Smooth muscle cell of the brain vasculature (primary cell): Measurements from ENCODE around the gene NELL1.

Experiments used
- DNase-seq: peaks from one replicate; pipeline ENCODE4 v3.0.0-alpha.2; 2012; ENCODE audit warnings: low read depth, low spot score

Gene NELL1

DNA sequence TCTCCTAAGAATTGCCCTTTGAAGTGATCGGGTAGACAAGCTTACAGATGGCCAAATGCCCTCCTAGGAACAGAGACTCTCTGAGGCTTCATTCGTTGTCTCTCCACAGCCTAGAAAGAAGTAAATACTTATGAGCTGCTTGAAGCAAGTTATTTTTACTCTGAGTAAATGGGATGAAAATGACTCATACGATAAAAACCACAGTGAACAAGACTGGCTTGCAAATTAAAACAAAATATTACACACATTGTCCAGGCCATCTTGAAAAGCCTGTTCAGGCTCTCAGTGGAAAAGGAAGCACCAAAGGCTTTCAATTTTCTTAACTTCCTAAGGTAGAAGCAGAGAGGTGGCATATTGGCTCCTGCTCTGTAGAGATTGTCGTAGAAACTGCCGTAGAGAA, 294.2 kb downstream of the NELL1 start:
- no peak for DNase-seq

DNA sequence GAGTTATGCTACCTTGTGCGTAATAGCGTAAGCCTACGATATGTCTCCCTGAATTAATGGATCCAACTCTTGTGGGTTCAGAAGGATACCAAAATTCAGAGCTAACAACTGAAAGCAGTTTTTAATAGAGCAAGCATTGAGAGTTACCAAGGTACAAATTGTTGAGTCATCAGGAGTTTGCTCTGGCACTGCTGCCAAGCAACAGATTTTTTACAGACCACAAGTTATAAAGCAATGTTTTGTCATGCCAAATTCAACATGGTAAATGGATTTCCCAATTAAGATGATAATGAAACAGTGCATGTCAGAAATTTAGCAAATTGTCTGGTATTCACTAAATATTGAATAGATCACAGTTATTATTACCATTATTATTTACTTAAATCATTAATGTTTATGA, 295.6 kb downstream of the NELL1 start:
- no peak for DNase-seq

DNA sequence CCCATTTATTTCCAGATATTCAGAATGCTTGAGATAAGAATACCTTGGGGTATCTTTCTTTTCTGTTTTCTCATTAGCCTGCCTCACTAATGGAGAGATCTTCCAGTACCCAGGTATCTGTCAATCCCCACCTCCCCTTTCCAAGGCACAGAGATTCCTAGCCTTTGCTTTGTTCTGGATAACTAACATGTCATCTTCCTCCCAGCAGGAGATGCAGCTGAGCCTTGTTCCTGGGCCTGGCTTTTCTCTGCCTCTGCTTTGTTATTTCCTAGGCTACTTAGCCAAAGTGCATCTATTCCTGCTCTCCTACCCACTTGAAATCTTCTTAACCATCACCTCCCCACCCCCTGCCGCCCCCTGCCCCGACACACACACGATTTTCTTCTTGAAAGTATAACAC, 297.1 kb downstream of the NELL1 start:
- no peak for DNase-seq

DNA sequence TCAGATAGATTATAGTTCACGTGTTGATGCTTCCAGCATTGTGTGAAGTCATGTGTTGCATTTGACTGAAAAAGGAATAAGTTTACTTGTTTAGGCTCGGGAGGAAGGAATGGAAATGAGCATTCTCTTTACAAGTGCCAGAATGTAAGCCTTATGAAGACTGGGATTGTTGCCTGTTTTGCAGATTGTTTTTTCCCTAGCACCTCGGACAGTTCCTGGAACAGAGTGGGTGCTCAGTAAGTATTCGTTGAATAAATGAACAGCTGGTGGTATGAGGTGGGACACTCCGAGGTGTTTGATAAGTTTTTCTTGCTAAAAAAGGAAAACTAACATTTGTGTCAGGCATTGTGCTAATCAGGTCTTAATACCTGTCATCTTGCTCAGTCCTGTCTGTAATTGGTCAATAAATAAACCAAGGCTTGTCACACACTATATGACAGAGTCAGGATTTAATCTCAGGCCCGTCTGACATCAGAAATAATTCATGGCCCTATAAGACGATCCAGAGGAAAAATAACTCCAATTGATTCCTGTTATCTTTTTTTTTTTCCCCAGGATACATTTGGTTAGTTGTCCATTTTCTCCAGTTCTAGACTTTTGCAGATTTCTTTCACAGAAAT, 304.7 kb downstream of the NELL1 start:
- DNase-seq, result no peak

DNA sequence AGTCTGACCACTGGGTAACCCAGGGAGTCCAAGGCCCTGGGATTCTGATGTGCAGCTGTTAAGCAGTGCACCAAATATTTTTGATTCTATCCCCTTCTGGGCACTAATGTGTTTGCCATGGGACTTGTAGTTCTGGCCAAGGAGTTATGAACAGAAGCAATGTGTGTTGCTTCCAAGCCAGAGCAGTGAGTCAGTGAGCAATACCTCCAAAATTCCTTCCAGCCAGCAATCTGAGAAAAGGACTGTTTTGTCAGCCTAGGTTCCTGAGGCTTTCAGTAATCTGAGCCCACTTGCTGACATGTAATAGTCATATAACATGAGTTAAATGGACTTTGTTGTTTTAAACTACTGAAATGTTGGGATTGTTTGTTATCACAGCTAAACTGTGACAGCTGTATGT, 311.4 kb downstream of the NELL1 start:
- DNase-seq, result no peak

DNA sequence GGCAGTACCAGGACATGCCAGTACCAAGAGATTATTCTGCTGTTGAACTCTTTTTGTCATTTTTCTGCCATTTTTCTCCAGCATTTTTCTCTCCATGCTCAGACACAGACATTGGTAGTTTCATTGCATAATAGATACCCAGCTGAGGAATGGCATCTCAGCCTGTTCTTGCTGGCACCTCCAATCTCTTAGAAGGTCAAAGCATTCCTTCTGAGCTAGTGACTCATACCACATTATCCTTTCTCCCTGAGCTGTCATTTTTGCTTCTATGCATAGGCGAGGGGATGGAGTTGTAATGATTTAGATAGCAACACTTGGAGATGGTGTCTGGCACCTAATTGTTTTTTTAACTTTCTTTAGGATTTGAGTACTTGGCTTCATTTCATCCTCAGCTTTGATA, 321.1 kb downstream of the NELL1 start:
- no peak for DNase-seq

DNA sequence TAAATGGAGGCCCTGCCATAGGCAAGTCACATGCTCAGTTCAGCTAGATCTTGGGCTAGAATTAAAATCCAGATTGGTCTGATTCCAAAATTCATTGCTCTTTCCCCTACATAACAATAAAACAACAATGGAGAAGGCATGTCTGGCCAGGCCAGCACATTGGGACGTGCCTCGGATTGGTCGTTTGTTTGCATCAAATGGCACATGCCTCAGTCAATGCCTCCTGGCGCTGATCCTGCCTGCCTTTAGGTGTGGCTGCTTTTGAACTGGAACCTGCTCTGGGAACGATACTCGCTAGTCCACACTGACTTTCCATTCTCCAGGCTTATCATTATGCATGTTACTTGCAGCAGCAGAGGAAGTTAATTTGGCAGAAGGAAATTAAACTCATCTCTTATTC, 322.1 kb downstream of the NELL1 start:
- DNase-seq, result no peak

DNA sequence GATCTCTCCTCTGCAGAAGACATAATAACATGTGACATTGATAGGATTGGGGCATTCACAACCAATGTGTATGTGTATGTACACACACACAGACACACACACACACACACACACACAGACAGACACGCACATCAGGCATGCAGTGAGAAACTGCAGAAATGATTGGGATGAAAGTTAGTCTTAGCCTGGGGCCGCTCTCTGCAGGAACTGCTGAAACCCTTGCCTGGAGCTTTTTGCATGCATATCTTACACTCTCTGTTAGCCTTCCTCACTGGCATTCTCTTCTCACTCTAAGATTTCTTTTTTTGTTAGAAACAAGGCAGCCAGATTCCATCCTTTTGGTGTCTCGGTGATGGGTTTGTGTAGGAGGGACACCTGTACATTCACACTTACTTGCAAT, 337.9 kb downstream of the NELL1 start:
- no peak for DNase-seq

DNA sequence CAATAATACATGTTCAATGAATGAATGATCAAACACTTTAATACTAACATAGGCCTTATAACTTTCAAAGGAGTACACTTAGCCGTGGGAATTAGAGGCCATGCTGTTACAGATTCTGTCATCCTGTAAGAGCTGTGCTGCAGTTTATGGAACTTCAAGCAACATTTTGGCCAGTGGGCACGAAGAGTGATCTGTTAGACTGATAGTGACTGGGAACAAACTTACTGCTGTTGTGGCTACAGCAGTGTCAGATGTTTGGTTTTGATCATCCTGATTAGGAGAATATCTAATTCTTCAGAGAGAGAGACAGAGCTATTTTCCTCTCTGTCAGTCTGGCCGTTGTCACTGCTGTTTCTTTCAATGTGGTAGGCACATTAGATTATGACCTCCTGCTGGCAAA, 348.9 kb downstream of the NELL1 start:
- no peak for DNase-seq

DNA sequence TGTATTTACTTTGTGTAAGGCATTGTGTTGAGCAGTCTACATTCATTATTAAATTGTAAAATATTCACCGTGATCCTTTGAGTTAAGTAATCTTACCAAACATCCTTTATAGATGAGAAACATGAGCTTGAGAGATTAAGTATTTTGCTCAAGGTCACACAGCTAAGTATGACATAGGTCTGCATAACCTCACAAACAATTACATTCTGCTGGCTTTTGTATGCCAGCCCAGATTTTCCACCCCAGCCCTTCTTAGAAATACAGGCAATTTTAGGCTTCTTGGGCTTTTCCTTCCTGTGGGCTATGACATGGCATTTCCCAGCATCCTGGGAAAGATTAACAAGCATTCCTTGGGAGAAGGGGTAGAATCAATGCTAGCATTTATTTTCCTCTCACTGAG, 357.3 kb downstream of the NELL1 start:
- DNase-seq, result no peak

DNA sequence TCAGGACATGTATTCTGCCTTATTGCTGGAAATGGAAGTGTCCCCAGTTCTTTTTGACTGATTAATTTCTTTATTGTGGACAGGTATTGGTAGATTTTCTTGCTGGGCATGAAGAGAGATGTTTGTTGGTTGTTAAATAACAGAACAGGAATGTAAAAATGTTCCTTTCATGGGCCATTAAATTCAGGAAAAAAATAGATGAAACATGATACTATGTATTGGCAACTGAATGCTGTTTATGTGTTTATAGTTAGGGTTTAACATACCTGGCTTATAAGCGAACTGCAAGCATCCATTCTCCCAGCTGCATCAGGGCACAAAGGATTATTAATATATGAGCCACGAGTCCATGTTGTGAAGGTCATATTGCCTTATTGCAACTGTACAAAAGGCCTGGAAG, 368.5 kb downstream of the NELL1 start:
- DNase-seq, result no peak

DNA sequence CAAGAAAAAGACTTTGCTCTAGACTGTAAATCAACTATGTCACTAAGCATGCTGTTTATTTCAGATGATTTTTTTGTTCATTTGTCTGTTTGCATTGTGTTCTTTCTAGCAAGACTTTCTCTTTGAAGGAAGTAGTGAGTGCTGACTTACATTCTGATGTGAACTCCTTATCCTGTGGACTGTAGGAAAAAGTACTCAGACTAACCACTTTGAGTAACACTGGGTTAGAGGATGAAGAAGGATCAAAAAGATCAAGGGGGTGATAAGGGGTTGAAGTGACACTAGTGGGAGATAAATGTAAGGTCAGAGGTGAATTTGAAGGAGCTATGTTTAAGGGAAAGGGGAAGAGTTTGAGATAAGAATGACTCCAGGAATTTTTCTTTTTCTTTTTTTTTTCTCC, 369.4 kb downstream of the NELL1 start:
- no peak for DNase-seq

DNA sequence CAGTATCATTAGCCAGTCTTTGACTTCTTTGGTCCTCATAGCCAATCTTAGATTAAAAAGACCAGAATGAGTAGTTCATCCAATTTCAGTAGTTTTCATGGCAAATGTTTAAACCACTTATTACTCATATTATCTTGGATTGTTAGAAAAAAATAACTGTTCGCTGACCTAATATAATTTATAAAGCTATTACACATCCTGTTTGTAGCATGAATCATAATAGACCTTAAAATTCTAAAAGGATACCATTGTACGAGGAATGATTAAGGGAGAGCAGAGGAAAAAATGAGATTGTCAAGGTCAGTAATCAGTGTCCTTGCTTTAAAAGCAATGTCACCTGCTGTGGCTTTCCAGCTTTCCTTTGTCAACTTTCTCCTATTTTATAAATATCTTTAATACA, 371.2 kb downstream of the NELL1 start:
- no peak for DNase-seq

DNA sequence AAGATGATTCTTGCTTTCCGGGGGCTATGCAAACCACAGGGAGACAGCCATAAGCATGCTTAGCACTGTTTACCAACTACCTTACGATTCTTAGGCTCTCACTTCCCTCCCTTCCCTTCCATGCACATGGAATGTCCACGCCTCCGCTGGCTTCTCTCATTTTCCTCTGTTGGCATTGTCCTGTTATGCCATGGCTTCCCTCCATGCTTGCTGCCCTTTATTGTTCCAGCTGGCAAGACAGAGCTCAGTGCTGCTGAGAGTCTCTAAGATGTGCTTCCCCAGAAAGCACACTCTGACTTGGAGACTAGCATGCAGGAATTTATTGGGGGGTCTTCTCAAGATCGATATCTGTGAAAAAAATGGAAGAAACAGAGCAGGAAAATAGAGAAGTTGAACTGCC, 379.2 kb downstream of the NELL1 start:
- no peak for DNase-seq

DNA sequence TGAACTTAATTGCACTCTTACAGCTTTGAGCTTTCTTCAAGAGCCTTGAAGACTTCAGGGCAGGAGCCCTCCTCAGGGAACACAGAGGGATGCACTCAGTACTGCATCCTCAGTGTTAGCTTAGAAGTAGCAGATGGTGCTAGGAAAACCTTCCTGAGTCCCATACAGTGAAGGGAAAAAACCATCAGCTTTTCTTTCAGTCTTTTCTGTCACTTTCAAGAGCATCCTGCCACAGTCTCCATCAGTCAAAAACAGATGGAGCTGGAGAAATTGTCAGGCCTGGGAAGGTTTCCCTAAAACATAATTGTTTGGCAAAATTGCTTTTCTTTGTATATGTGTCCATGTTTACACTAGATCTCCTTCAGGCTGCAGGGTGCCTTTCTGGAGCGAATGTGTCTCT, 384.1 kb downstream of the NELL1 start:
- no peak for DNase-seq

DNA sequence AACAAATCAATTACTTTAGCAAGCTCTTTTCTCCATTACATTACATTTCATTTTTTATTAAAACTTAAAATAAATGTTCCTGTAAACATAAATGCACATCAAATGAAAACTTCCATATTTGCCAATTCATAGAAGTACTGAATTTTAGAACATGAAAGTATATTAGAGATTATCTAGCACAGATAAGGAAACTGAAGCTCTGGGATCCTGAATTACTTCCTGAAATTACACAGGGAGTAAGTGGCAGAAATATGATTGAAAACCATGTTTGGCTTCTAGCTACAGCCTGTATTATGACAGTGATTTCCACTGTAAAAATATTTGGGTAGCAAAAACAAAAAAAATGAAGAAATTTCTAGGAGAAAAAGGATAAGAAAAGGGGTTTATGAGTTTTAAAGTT, 387.3 kb downstream of the NELL1 start:
- DNase-seq, result no peak

DNA sequence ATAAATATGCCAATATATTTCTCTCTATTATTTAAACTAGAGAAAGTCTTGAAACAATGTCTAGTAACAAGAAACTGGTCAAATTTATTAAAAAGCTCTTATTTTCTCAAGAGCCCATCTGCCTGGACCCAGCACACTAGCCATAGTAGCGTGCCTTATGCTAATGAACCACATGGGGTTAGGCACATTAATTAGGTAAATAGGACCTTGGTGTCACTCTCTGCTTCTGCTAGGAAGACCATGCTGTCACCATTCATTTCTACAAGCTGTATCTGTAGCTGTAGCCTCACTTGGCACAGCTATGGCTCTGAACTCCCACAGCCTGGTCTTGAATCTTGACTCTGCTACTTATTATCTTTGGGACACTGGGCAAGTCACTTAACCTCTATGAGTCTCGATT, 390.5 kb downstream of the NELL1 start:
- no peak for DNase-seq

DNA sequence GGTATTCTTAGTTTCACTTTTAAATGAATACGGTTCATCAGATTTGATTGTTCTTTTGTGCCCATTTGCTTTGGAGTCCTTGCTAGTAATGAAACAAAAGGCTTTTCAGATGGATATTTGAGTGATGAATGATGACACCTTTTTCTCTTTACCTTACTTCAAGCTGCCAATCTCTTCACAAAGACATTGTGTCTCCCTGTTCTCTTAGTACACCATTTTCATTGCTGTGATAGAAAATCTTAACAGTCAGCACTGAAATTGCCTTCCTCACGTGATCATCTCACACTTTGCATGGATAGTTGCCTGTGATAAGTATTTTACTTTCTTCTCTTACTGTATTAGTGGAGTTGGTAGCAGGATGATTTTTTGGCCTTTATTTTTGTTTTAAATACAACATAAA, 396.6 kb downstream of the NELL1 start:
- DNase-seq, result no peak

DNA sequence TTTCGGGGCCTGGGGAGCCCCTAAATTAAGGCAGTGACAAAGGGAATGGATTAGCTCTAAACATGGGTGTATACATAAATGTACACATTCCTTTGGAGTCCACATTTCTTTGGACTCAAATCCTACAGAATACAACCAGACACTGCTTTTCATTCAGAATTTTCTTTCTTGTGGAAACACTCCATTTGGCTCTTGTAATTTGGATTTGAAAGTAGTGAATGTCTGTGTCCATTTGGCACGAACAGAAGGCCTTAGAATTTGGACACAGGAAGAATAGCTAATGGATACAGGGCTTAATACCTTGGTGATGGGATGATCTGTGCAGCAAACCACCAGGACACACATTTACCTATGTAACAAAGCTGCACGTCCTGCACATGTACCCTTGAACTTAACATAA, 399.5 kb downstream of the NELL1 start:
- no peak for DNase-seq

DNA sequence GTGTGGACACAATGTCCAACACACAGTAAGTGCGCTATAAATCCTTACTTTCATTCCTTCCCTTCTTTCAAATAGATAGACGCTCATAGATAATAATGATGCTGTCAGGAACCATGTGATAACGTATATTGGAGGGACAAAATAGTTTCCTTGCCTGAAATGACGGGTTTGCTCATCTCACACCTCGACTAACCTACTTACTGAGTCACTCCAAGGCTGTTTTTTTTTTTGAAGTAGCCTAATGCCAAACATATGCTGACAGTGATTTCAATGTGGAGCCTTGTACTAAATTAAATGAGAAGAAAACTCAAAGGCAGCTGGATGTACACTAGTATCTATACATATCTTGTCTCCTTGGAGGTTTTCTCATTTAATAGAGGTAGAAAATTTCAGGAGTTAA, 400.5 kb downstream of the NELL1 start:
- DNase-seq, result no peak

DNA sequence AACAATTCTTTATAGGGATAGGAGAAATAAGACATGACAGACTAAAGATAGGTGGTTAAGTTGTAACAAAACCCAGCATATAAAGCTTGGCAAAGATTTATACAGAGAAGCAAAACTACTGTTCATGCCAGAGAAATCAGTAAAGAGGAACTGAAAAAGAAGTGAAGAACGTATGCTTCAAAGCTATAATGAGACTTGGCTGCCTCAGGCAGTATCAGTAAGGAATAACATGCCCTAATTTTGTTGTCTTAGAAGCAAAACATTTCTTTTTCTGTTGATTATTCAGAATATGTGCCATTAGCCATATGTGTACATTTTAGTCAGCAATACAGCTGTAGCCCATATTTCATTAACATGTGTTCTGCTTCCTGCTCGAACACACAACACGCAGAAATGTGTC, 403.2 kb downstream of the NELL1 start:
- DNase-seq, result no peak

DNA sequence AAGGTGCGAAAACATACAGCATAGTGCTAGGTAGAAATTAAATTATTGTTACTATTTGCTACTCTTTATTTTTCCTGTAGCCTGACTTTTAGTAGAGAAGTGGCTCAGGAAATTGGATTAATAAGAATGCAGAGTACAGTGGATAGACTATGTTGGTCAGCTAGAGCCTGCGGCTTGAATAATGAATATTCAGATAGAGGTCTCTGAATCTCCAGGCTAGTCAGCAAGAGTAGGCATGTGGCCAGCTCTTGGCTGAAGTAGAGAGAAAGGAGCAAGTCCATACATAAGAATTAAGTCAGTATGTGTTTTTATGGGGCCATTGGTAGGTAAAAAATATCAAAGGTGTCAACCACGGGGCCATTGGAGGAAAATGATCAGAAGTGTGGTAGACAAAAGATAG, 413.5 kb downstream of the NELL1 start:
- DNase-seq, result no peak

DNA sequence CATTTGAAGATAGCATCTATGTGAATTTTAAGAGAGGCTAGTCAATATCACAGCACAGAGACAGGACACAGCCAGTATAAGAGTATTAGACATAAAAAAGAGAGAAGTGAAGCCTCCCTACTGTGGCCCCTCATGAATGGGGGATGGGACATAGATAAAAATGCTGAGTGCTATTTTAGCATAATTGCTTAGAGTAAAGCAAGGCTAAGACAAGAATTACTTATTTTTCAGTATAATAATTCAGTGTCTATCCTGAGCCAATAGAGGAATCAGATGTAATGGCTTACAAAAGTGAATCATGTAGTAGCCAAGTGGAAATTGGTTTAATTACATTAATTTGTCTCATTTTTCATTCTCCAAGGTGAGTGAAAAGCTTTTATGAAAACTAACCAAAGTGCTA, 419.5 kb downstream of the NELL1 start:
- DNase-seq, result no peak

DNA sequence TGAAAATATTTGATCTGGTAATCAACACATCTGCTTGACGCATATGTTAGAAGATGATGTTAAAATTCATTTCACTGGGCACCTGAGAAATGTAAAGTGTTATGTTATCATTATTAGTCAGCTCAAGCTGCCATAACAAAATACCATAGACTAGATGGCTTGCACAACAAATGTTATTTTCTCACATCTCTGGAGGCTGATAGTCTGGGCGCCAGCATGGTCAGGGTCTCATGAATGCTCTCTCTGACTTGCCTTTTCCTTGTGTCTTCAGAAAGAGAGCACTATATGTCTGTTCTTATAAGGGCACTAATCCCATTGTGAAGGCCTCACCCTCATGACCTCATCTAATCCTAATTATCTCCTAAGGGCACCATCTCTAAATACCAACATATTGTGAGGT, 435.3 kb downstream of the NELL1 start:
- no peak for DNase-seq
